IPS-18a (cell line): Measurements from ENCODE around the gene OR2M3.

Source experiments
- H3K27ac ChIP-seq: one replicate; pipeline ENCODE4 v1.5.1; 2013; ENCODE audit warnings: low read length
- H3K27me3 ChIP-seq: one replicate; pipeline ENCODE4 v1.6.1; 2013; ENCODE audit warnings: mild to moderate bottlenecking, low read length; ENCODE audit not compliant: control insufficient read depth, insufficient read depth
- H3K36me3 ChIP-seq: one replicate; pipeline ENCODE4 v1.6.1; 2013; ENCODE audit warnings: low read depth, low read length; ENCODE audit not compliant: control insufficient read depth
- H3K4me1 ChIP-seq: one replicate; pipeline ENCODE4 v1.6.1; 2013; ENCODE audit warnings: low read depth, low read length; ENCODE audit not compliant: control insufficient read depth
- H3K4me3 ChIP-seq: one replicate; pipeline ENCODE4 v1.5.1; 2013; ENCODE audit warnings: low read length
- H3K9ac ChIP-seq: one replicate; pipeline ENCODE4 v1.6.1; 2013; ENCODE audit warnings: mild to moderate bottlenecking, low read length, moderate library complexity
- H3K9me3 ChIP-seq: one replicate; pipeline ENCODE4 v1.6.1; 2013; ENCODE audit warnings: low read depth, low read length; ENCODE audit not compliant: control insufficient read depth

Gene OR2M3, protein sequence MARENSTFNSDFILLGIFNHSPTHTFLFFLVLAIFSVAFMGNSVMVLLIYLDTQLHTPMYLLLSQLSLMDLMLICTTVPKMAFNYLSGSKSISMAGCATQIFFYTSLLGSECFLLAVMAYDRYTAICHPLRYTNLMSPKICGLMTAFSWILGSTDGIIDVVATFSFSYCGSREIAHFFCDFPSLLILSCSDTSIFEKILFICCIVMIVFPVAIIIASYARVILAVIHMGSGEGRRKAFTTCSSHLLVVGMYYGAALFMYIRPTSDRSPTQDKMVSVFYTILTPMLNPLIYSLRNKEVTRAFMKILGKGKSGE

DNA sequence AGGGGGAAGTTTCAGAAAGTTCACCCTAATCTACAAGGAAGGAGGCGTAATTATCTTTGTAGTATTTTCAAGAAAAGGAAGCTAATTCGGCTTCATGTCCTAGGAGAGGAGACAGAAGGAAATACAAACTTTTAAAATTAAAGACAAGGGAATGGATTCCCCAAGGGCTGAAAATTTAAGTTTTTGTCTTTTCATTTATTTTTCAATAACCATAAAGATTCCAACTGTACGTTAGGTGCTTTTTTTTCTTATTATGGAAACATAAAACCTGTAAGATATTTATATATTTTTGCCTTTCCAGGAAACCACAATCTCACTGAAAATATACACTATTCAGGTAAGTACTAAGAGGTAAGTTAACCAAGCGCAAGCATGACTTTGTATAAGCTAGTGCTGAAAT lies at the start of gene OR2M3:
Gene OR2M3 (plus strand): TSS at position 301 of the 400 bp plus-strand sequence. CDS start 5,803 bp downstream, outside the sequence.
- H3K9me3 ChIP-seq = peaks cover 58% of the 10 kb centered on the region
- H3K36me3 ChIP-seq = no peaks in the 10 kb centered on the region
- no peak within 1 kb of the TSS for H3K4me3 ChIP-seq
- no peak within 1 kb of the TSS for H3K27ac ChIP-seq
- H3K4me1 ChIP-seq = no peaks in the 10 kb centered on the region
- no peak within 1 kb of the TSS for H3K9ac ChIP-seq
- H3K27me3 ChIP-seq = no peaks in the 10 kb centered on the region

DNA sequence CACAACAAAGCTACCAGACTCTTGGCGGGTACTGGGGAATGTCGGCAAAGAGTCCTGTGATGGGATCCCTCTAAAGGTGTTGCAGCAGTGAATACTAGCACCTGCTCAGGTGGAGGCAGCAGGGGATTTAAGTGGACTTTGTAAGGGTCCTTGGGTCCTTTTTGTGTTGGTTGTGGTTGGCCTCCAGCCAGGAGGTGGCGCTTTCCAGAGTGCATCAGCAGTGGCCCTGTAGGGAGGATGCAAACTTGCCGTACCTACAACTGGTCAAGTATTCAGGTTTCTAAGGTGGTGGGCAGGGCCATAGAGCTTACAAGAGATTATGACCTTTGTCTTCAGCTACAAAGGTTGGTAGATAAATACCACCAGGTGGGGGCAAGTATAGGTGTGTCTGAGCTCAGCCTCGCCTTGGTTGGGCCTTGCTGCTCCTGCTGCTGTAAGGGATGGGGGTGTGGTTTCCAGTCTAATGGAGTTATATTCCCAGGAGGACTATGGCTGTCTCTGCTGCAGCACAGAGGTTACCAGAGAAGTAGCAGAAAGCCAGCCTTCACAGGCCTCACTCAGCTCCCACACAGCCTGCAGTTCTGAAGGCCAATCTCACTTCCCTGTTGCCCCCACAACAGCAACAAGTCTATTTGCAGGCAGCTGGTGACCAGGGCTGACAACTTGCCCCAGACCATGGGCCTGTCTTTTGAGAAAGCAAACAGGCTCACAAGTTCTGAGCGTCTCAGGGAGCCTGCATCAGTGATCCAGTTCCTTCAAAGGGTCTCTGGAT lies 44.8 kb upstream of the OR2M3 start:
- H3K27ac ChIP-seq = no peak overlapping the region
- peaks cover 76% of the 10 kb centered on the region for H3K9me3 ChIP-seq
- H3K4me1 ChIP-seq = no peaks in the 10 kb centered on the region
- no peak overlapping the region for H3K9ac ChIP-seq
- H3K36me3 ChIP-seq = no peaks in the 10 kb centered on the region
- no peaks in the 10 kb centered on the region for H3K27me3 ChIP-seq
- no peak overlapping the region for H3K4me3 ChIP-seq

DNA sequence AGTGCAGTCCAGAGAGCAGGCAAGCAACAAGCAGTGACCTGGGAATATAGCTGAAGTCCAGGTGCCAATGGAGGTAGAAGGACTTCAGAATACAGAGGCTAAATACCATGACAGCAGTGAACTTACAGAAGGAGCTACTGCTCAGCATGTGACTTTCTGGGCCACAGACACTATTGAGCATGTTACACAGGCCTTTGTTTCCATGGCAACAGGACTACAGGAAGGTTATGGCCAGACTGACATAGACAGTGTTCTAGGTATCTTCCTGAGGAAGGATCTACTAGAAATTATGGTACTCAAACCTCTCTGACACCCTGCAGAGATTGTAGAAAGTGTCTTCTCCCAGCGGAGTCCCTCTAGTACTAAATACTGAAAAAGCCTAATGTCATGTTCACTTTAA lies 41.1 kb upstream of the OR2M3 start:
- H3K4me1 ChIP-seq = no peaks in the 10 kb centered on the region
- no peaks in the 10 kb centered on the region for H3K36me3 ChIP-seq
- no peak overlapping the region for H3K4me3 ChIP-seq
- H3K27me3 ChIP-seq = no peaks in the 10 kb centered on the region
- no peak overlapping the region for H3K27ac ChIP-seq
- no peak overlapping the region for H3K9ac ChIP-seq
- peaks cover 65% of the 10 kb centered on the region for H3K9me3 ChIP-seq

DNA sequence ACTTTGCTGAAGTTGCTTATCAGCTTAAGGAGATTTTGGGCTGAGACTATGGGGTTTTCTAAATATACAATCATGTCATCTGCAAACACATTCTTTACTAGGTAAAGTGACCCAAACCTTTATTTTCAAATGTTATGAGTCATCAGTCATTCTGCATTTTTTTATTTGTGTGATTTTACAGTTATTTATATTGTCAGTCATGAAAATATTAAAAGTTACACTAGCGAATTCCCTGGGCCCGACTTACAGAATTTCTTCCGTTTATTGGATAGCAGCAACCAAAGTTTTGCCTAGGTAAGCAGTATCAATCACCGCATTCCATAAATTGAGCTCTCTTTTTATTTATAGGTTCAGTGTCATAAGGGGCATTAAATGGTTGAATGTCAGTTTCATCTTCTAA lies 38.3 kb upstream of the OR2M3 start:
- Histone ChIP-seq H3K4me3 (no peak overlapping the region), H3K27ac (no peak overlapping the region), H3K27me3 (no peaks in the 10 kb centered on the region), H3K9ac (no peak overlapping the region), H3K4me1 (no peaks in the 10 kb centered on the region), H3K9me3 (peaks cover 63% of the 10 kb centered on the region), H3K36me3 (no peaks in the 10 kb centered on the region)

DNA sequence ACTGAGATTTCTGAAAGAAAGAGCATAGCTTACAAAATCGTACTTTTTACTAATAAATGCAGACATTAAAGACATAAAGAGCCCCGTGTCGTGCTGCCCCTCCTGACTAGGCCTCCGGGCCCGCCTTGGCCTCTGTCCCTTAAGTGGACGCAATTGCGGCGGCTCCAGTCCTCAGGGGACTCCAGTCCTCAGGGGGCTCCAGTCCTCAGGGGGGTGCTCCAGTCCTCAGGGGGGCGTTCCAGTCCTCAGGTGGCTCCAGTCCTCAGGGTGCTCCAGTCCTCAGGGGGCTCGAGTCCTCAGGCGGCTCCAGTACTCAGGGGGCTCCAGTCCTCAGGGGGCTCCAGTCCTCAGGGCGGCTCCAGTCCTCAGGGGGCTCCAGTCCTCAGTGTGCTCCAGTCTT lies 33.0 kb upstream of the OR2M3 start:
- Histone ChIP-seq H3K9ac (no peak overlapping the region), H3K27ac (no peak overlapping the region), H3K4me1 (no peaks in the 10 kb centered on the region), H3K36me3 (no peaks in the 10 kb centered on the region), H3K27me3 (no peaks in the 10 kb centered on the region), H3K4me3 (no peak overlapping the region), H3K9me3 (peaks cover 42% of the 10 kb centered on the region)

DNA sequence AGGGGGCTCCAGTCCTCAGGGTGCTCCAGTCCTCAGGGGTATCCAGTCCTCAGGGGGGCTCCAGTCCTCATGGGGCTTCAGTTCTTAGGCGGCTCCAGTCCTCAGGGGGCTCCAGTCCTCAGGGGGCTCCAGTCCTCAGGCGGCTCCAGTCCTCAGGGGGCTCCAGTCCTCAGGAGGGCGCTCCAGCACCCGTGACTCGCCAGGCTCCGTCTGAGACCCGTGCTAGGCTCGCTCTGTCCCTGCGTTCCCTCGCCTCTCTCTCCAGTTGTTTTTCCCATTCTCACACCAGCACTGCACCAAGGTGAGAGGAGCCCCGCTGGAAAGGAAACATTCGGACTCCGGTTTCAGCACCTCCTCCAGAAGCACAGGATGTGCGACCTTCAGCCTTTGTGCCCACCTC lies 31.9 kb upstream of the OR2M3 start:
- no peaks in the 10 kb centered on the region for H3K36me3 ChIP-seq
- no peaks in the 10 kb centered on the region for H3K27me3 ChIP-seq
- no peaks in the 10 kb centered on the region for H3K4me1 ChIP-seq
- no peak overlapping the region for H3K27ac ChIP-seq
- peaks cover 32% of the 10 kb centered on the region for H3K9me3 ChIP-seq
- no peak overlapping the region for H3K9ac ChIP-seq
- H3K4me3 ChIP-seq = no peak overlapping the region

DNA sequence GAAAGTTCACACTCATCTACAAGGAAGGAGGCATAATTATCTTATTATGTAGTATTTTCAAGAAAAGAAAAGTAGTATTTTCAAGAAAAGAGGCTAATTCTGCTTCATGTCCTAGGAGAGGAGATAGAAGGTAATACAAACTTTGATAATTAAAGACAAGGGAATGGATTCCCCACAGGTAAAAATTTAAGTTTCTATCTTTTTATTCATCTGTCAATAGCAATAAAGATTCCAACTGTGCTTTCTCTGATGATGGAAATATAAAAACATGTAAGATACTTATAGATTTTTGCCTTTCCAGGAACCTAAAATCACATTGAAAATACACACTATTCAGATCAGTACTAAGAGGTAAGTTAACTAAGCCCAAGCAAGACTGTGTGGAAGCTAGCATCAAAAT lies 22.5 kb upstream of the OR2M3 start, which contains the start of gene OR2M2:
Gene OR2M2 (plus strand): TSS at position 301 of the 400 bp plus-strand sequence. CDS start 5,165 bp downstream, outside the sequence.
- peaks cover 44% of the 10 kb centered on the region for H3K9me3 ChIP-seq

DNA sequence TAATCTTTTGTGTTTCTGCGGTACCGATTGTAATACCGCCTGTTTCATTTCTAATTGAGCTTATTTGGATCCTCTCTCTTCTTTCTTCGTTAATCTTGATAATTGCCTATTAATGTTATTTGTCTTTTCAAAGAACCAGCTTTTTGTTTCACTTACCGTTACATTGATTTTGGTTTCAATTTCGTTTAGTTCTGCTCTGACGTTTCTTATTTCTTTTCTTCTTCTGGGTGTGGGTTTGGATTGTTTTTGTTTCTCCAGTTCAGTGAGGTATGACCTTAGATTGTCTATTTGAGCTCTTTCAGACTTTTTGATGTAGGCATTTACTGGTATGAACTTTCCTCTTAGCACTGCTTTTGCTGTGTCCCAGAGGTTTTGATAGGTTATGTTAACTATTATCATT lies 13.1 kb upstream of the OR2M3 start:
- Histone ChIP-seq H3K4me3 (no peak overlapping the region), H3K9ac (no peak overlapping the region), H3K4me1 (no peaks in the 10 kb centered on the region), H3K27me3 (no peaks in the 10 kb centered on the region), H3K36me3 (no peaks in the 10 kb centered on the region), H3K9me3 (peaks cover 65% of the 10 kb centered on the region), H3K27ac (no peak overlapping the region)

More for the DNA sequence above, 22.5 kb upstream of the OR2M3 start, which contains the start of gene OR2M2:
- no peaks in the 10 kb centered on the region for H3K27me3 ChIP-seq
- H3K27ac ChIP-seq = no peak within 1 kb of the TSS
- H3K36me3 ChIP-seq = no peaks in the 10 kb centered on the region
- H3K4me3 ChIP-seq = no peak within 1 kb of the TSS
- H3K9ac ChIP-seq = no peak within 1 kb of the TSS
- no peaks in the 10 kb centered on the region for H3K4me1 ChIP-seq

DNA sequence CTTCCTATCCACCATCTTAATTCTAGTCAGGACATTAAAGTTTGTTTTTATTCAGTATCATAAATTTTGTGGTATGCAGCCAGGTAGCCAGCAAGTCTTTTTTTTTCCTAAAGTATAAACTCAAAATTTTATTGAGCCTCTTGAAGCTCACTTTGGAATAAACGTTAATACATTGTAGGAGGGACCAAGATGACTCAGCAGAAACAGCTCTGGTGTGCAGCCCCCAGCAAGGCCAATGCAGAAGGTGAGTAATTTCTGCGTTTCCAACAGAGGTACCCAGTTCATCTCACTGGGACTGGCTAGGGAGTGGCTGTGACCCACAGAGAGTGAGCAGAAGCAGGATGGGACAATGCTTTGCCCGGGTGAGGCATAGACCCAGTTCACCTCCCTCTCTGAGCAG lies 9.7 kb upstream of the OR2M3 start:
- Histone ChIP-seq H3K4me1 (no peaks in the 10 kb centered on the region), H3K27me3 (no peaks in the 10 kb centered on the region), H3K9me3 (peaks cover 67% of the 10 kb centered on the region), H3K9ac (no peak overlapping the region), H3K27ac (no peak overlapping the region), H3K4me3 (no peak overlapping the region), H3K36me3 (no peaks in the 10 kb centered on the region)

DNA sequence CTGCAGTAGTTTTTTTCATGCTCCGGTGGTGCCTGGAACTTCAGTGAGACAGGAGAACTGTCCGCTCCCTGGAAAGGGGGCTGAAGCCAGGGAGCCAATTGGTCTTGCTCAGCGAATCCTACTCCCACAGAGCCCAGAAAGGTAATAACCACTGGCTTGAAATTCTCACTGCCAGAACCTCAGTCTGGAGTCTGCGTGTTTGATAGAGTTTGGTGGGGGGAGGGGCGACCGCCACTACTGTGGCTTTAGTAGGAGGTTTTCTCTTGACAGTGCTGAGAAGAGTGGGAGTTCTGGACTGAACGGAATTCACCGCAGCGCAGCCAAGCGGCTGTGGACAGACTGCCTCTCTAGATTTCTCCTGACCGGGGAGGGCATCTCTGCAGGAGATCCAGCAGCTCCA lies 8.0 kb upstream of the OR2M3 start:
- Histone ChIP-seq H3K9me3 (peaks cover 64% of the 10 kb centered on the region), H3K9ac (no peak overlapping the region), H3K27me3 (no peaks in the 10 kb centered on the region), H3K4me3 (no peak overlapping the region), H3K27ac (no peak overlapping the region), H3K4me1 (no peaks in the 10 kb centered on the region), H3K36me3 (no peaks in the 10 kb centered on the region)

DNA sequence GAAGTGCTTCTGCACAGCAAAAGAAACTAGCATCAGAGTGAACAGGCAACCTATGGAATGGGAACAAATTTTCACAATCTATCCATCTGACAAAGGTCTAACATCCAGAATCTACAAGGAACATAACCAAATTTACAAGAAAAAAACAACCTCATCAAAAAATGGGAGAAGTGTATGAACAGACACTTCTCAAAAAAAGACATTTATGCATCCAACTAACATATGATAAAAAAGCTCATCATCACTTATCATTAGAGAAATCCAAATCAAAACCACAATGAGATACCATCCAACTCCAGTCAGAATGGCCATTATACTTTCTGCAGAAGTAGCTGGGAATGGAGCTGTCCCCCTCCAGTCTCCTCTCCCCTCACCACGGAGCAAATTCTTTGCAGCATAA lies 2.9 kb upstream of the OR2M3 start:
- Histone ChIP-seq H3K9me3 (peaks cover 59% of the 10 kb centered on the region), H3K4me1 (no peaks in the 10 kb centered on the region)

More for the DNA sequence above, 2.9 kb upstream of the OR2M3 start:
- Histone ChIP-seq H3K4me3 (no peak overlapping the region), H3K9ac (no peak overlapping the region), H3K27me3 (no peaks in the 10 kb centered on the region), H3K36me3 (no peaks in the 10 kb centered on the region), H3K27ac (no peak overlapping the region)
